PFSK-1 (cell line): ENCODE data around the gene KANK4.

Experiments
- FOXP2 ChIP-seq: optimal IDR thresholded peaks from 2 replicates; pipeline ENCODE3; 2011; ENCODE audit warnings: borderline replicate concordance, control low read depth, inconsistent platforms; ENCODE audit not compliant: insufficient read depth; ENCODE audit errors: extremely low read length, extremely low read depth
- POLR2AphosphoS5 ChIP-seq: IDR thresholded peaks from 2 replicates; pipeline ENCODE4 v1.6.1; 2012; ENCODE audit warnings: low read depth, mild to moderate bottlenecking, control low read depth, low read length, moderate library complexity
- SIN3A ChIP-seq: IDR thresholded peaks from 2 replicates; pipeline ENCODE4 v1.6.1; 2012; ENCODE audit warnings: mild to moderate bottlenecking, low read length, moderate library complexity, borderline replicate concordance; ENCODE audit not compliant: insufficient read depth
- TAF1 ChIP-seq: IDR thresholded peaks from 2 replicates; pipeline ENCODE4 v1.6.1; 2012; ENCODE audit warnings: low read length, control low read depth, borderline replicate concordance; ENCODE audit not compliant: insufficient read depth
- TF ChIP-seq, protein P1 (sequence below), 2 experiments: IDR thresholded peaks; 2 replicates each; pipeline versions ENCODE4 v1.6.1 to v1.8.0; 2011 to 2012; ENCODE audit warnings: low read depth in 2 of 2, low read length in 2 of 2, control low read depth in 1 of 2, inconsistent platforms in 1 of 2, mild to moderate bottlenecking in 1 of 2, moderate library complexity in 1 of 2; ENCODE audit not compliant: insufficient read depth in 1 of 2

DNA sequence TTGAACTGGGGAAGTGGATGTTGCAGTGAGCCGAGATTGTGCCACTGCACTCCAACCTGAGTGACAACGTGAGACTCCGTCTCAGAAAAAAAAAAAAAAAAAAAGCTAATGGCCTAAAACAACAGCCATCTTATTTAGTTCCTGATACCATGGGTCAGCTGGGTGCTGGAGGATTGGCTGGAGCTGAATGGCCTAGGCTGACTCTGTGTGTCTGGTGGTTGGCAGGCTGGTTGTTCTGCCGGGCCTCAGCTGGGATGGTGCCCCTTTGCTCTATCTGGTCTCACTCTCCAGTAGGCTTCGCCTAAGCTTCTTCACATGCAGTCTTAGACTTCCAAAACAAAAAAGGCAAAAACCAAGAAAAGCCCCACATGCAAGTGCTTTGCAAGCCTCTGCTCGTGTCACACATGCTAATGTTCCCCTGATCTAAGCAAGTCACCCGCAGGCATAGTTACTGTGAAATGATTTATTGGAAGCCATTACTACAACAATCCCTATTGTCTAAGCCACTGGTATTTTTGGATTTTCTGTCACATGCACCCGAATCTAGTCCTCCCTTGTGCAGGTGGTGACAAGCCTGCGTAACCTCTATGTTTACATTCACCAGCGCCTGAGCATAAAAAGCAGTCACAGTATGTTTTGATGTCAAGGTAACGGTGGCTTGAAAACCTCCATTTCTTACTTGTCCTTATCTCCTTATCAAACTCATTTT is 39.6 kb upstream of the KANK4 start:
- TF ChIP-seq POLR2AphosphoS5 (no peak), TAF1 (no peak), FOXP2 (no peak), SIN3A (no peak)
- TF ChIP-seq, protein P1, sequence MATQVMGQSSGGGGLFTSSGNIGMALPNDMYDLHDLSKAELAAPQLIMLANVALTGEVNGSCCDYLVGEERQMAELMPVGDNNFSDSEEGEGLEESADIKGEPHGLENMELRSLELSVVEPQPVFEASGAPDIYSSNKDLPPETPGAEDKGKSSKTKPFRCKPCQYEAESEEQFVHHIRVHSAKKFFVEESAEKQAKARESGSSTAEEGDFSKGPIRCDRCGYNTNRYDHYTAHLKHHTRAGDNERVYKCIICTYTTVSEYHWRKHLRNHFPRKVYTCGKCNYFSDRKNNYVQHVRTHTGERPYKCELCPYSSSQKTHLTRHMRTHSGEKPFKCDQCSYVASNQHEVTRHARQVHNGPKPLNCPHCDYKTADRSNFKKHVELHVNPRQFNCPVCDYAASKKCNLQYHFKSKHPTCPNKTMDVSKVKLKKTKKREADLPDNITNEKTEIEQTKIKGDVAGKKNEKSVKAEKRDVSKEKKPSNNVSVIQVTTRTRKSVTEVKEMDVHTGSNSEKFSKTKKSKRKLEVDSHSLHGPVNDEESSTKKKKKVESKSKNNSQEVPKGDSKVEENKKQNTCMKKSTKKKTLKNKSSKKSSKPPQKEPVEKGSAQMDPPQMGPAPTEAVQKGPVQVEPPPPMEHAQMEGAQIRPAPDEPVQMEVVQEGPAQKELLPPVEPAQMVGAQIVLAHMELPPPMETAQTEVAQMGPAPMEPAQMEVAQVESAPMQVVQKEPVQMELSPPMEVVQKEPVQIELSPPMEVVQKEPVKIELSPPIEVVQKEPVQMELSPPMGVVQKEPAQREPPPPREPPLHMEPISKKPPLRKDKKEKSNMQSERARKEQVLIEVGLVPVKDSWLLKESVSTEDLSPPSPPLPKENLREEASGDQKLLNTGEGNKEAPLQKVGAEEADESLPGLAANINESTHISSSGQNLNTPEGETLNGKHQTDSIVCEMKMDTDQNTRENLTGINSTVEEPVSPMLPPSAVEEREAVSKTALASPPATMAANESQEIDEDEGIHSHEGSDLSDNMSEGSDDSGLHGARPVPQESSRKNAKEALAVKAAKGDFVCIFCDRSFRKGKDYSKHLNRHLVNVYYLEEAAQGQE (IDR thresholded peaks at IDR 0.05; ENCODE audit: insufficient read depth in 1 of 2, low read depth in 2 of 2, low read length in 2 of 2): no peak
